GM18498 (cell line): ENCODE results near the gene NEK5.

Experiments used
- ATAC-seq: cut with Tn5 transposase; IDR thresholded peaks from one replicate; pipeline ENCODE4 v1.9.1; 2021; ENCODE audit warnings: mild to moderate bottlenecking, moderate library complexity; ENCODE audit not compliant: unreplicated experiment

The NEK5 gene

DNA sequence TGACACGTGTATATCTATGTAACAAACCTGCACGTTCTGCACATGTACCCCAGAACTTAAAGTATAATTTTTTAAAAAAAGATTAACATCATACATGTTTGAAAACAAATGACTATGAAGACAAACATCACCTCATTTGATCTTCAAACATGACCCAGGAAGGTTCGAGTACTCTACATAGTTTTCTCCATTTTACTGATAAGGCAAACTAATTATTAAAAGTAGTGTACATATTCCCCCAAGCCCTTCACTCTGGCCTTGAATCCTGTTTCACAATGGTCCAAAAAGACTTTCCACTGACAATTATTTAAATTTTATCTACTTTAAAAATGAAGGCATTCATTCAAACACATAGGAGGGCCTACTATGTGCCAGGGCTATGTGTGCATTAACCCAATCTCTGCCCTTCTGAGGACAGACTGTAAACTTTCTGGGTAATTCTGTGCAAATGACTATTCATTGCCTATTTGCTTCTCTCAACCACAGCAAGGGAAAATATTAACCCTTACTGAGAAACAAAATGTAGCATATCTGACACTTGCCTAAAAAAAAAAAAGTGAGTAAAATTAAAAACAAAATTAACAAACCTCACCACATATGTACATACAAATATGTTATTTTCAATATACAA is 139.8 kb downstream of the NEK5 start:
- no peak for ATAC-seq
